Gastrocnemius medialis (tissue), 4 donors: ENCODE measurements around the gene ZNF697. TPM values are rescaled to one million over a fixed set of nuclear protein-coding genes. Genes with fewer than 3 reads are reported as not detected.

ENCODE experiments used
- ATAC-seq, 2 donors: fragments of 150-250 bp; one replicate each; pipeline ENCODE4 v1.9.1; 2016
- DNase-seq, 2 donors: peaks; one replicate each; pipeline ENCODE4 v3.0.0-alpha.2; 2019
- H3K27ac ChIP-seq, 4 donors: fragments of 200-600 bp; sonication (generic); 1 replicate in 1 of 4; 2 replicates in 3 of 4; pipeline ENCODE4 v1.5.1; 2016 to 2018; ENCODE audit warnings: mild to moderate bottlenecking in 2 of 4, moderate library complexity in 1 of 4
- H3K27me3 ChIP-seq, 3 donors: fragments of 200-600 bp; sonication (generic) in 2 of 3; 1 replicate in 1 of 3; 2 replicates in 2 of 3; pipeline versions ENCODE4 v1.5.1 to v1.6.0; 2016 to 2019; ENCODE audit warnings: mild to moderate bottlenecking in 1 of 3, moderate library complexity in 1 of 3
- H3K36me3 ChIP-seq, 2 donors: fragments of 200-600 bp; sonication (generic) in 1 of 2; one replicate each; pipeline ENCODE4 v1.5.1; 2017 to 2018
- H3K4me1 ChIP-seq, 2 donors: fragments of 200-600 bp; sonication (generic) in 1 of 2; one replicate each; pipeline ENCODE4 v1.5.1; 2016 to 2017; ENCODE audit warnings: mild to moderate bottlenecking in 2 of 2
- H3K4me3 ChIP-seq, 4 donors: fragments of 200-600 bp; sonication (generic) in 3 of 4; 1 replicate in 1 of 4; 2 replicates in 3 of 4; pipeline ENCODE4 v1.5.1; 2016 to 2019; ENCODE audit warnings: mild to moderate bottlenecking in 2 of 4
- H3K9me3 ChIP-seq, 3 donors: fragments of 200-600 bp; sonication (generic) in 2 of 3; 1 replicate in 1 of 3; 2 replicates in 2 of 3; pipeline ENCODE4 v1.5.1; 2016 to 2019
- CTCF ChIP-seq, 5 experiments: fragments of 450-650 bp in 3 of 5; fragments of 200-600 bp in 2 of 5; sonication (generic) in 2 of 5; IDR thresholded peaks in 4 of 5; conservative IDR thresholded peaks in 1 of 5; 1 replicate in 4 of 5; 2 replicates in 1 of 5; pipeline ENCODE4 v1.5.1; 2016 to 2019; ENCODE audit warnings: antibody characterized with exemption in 5 of 5, mild to moderate bottlenecking in 3 of 5, moderate library complexity in 3 of 5
- POLR2A ChIP-seq, 2 donors: fragments of 450-650 bp; IDR thresholded peaks; one replicate each; pipeline ENCODE4 v1.6.1; 2017; ENCODE audit warnings: antibody characterized with exemption in 2 of 2, mild to moderate bottlenecking in 2 of 2, moderate library complexity in 2 of 2
- in situ Hi-C, 4 donors: fragments of 200-750 bp; cut with MboI; loops; one replicate each; pipeline versions ENCODE4 v1.15.0 to v1.8.0; 2017; ENCODE audit warnings: low sequenced_read_pairs in 4 of 4
- intact Hi-C: fragments of 100-400 bp; cut with DNase I; formaldehyde crosslinking; loops from one replicate; pipeline ENCODE4 v1.15.1; 2023; ENCODE audit warnings: low total_unique reads
- total RNA-seq, 4 donors: library from RNA; depleted of rRNA; stranded (reverse); fragments of >200 nt; gene quantifications; one replicate each; pipeline versions ENCODE4 v1.1.0 to v1.2.3, GENCODE V29; 2016

The ZNF697 gene
- total RNA-seq, 4 donors from 2014 or later: 1.4 to 3.1 (median 2.9) TPM

- Histone ChIP-seq H3K4me1 (peaks cover 34 to 52% of the 10 kb centered on the region in 2 donors), H3K27ac (peak overlapping the region; percentile 82 to 87 (median 86)), H3K9me3 (no peaks in the 10 kb centered on the region), H3K36me3 (no peaks in the 10 kb centered on the region), H3K27me3 (no peaks in the 10 kb centered on the region), H3K4me3 (no peak overlapping the region)
- DNase-seq (no peak), ATAC-seq (no peak)
- TF ChIP-seq POLR2A (IDR thresholded peaks at IDR 0.05): no peak
- TF ChIP-seq CTCF (IDR thresholded peaks at IDR 0.05 in 4 of 5, conservative IDR thresholded peaks at IDR 0.05 in 1 of 5): no peak
- intact Hi-C loops (no loop called here), in situ Hi-C loops (no loop called here)
Measured at GRCh38 chr1:119632841-119633240, 15.2 kb downstream of the ZNF697 start.

GRCh38 chr1:119632103-119632490 is 16.0 kb downstream of the ZNF697 start:
- H3K4me1 ChIP-seq: peaks cover 41 to 60% of the 10 kb centered on the region in 2 donors
- ATAC-seq: peak; percentile 7 to 29
- peak overlapping the region in 3 of 4 donors; percentile 48 to 57 (median 52) for H3K4me3 ChIP-seq
- DNase-seq: no peak
- intact Hi-C loops (no loop called here), in situ Hi-C loops (no loop called here)
- H3K27me3 ChIP-seq: no peaks in the 10 kb centered on the region
- no peaks in the 10 kb centered on the region for H3K36me3 ChIP-seq
- no peaks in the 10 kb centered on the region for H3K9me3 ChIP-seq
- TF ChIP-seq CTCF (IDR thresholded peaks at IDR 0.05 in 4 of 5, conservative IDR thresholded peaks at IDR 0.05 in 1 of 5) (no peak), POLR2A (IDR thresholded peaks at IDR 0.05) (no peak)
- H3K27ac ChIP-seq: peak overlapping the region; percentile 82 to 87 (median 86)

GRCh38 chr1:119631433-119632102 is 16.5 kb downstream of the ZNF697 start:
- DNase-seq (peak; percentile 58 to 88), ATAC-seq (peak; percentile 78 to 88)
- in situ Hi-C loops (no loop called here), intact Hi-C loops (loop anchor here (2.0 kb wide), 1 partner anchor 17 kb away; the partner anchor contains the start of gene ZNF697)
- peak overlapping the region; percentile 48 to 57 (median 54) for H3K4me3 ChIP-seq
- H3K27me3 ChIP-seq: no peaks in the 10 kb centered on the region
- peaks cover 47 to 65% of the 10 kb centered on the region in 2 donors for H3K4me1 ChIP-seq
- no peak for TF ChIP-seq POLR2A (IDR thresholded peaks at IDR 0.05)
- peak in 1 of 5 experiments; percentile 18 for TF ChIP-seq CTCF (IDR thresholded peaks at IDR 0.05 in 4 of 5, conservative IDR thresholded peaks at IDR 0.05 in 1 of 5)
- H3K9me3 ChIP-seq: no peaks in the 10 kb centered on the region
- H3K27ac ChIP-seq: peak overlapping the region; percentile 82 to 87 (median 86)
- no peaks in the 10 kb centered on the region for H3K36me3 ChIP-seq

- Histone ChIP-seq H3K4me1 (peaks cover 52 to 68% of the 10 kb centered on the region in 2 donors), H3K4me3 (peak overlapping the region; percentile 48 to 57 (median 54)), H3K27ac (peak overlapping the region; percentile 82 to 87 (median 86)), H3K9me3 (no peaks in the 10 kb centered on the region), H3K36me3 (no peaks in the 10 kb centered on the region), H3K27me3 (no peaks in the 10 kb centered on the region)
- intact Hi-C loops (loop anchor here (2.0 kb wide), 1 partner anchor 18 kb away; the partner anchor contains the start of gene ZNF697), in situ Hi-C loops (no loop called here)
- DNase-seq (no peak), ATAC-seq (peak in 1 of 2 donors; percentile 14)
- TF ChIP-seq CTCF (IDR thresholded peaks at IDR 0.05 in 4 of 5, conservative IDR thresholded peaks at IDR 0.05 in 1 of 5): no peak
- TF ChIP-seq POLR2A (IDR thresholded peaks at IDR 0.05): no peak
Measured at GRCh38 chr1:119631086-119631432, 17.0 kb downstream of the ZNF697 start.
